ENCODE measurements around the gene RPTOR.

Gene RPTOR

GRCh38 chr17:80931421-80932265 is 387.0 kb downstream of the RPTOR start:
- DNase-seq (ENCODE audit: low read depth in 4 of 4, low spot score in 1 of 4) = no peak

DNA sequence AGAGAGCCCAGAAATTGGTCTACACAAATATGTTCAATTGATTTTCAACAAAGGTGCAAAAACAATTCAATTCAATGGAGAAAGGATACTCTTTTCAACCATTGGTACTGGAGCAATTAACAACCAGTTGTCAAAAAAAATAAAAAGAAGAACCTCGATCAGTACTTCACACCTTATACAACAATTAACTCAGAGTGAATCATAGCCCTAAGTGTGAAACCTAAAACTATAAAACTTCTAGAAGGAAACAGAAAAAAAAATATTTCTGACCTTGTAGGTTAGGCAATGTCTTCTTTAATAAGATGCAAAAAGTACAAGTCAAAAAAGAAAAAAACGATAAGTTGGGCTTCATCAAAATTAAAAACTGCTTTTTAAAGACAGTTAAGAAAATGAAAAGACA is 390.9 kb downstream of the RPTOR start:
- DNase-seq (ENCODE audit: low read depth in 4 of 4, low spot score in 1 of 4) = no peak

DNA sequence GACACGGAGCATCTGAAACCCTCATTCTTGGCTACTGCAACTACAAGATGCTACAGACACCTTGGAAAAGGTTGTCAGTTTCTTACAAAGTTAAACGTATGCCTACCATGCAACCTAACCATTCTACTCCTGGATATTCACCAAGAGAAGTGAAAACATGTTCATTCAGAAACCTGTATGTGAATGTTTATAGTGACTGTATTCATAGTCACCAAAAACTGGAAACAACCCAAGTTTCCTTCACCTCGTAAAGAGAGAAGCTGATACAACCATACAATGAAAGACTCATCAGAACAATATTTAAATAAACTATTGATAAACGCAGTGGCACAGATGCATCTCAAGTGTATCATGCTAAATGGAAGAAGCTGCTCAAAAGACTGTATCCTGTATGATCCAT is 391.6 kb downstream of the RPTOR start:
- DNase-seq (ENCODE audit: low read depth in 4 of 4, low spot score in 1 of 4) = no peak

- no peak for DNase-seq (ENCODE audit: low read depth in 4 of 4, low spot score in 1 of 4)
Measured at GRCh38 chr17:80936723-80937122, 392.1 kb downstream of the RPTOR start.

DNA sequence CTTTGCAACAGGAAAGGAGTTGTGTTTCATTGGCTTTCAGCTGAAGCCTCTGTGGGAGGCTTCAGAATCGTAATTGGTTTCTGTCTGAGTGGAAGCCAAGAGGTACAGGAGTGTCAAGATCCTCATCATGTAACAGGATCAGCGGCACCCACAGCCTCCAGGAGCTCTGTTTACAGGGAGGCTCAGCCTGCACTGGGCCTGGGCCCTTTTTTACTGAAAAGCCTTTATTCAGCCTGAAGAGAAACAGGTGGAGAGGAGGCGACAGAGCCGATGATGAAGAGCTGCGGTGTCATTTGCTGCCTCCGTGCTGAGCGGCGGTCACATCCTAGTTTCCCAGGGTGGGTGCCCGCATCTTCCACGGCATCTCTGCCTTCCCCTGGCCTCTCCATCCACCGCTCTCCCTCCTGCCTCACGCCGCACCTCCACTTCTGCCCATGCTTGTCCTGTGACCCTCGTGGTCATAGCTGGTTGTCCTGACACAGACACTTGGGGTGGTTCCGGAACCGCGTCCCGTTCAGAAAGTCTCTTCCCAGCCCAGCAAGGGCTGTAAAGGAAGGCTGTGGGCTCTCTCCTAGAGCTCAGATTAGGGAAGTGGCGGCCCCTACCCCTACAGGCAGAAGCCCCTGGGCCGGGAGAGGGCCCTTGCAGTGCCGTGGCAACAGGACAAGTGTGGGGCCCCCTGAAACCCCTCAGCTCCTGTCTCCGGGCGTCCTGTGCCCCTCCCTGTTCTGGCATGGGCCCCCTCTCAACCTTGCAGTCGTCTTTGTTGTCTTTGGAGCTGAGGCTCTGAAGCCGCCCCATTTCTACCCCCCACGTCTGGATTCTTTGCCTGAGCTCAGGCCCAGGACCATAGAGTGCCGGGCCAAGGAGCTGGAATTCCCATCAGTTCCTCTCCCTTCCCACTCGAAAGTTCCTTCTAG is 393.1 kb downstream of the RPTOR start:
- DNase-seq (ENCODE audit: low read depth in 4 of 4, low spot score in 1 of 4) = no peak

GRCh38 chr17:80938556-80938955 is 393.9 kb downstream of the RPTOR start:
- no peak for DNase-seq (ENCODE audit: low read depth in 4 of 4, low spot score in 1 of 4)

- no peak for DNase-seq (ENCODE audit: low read depth in 4 of 4, low spot score in 1 of 4)
Measured at GRCh38 chr17:80939151-80940145, 394.8 kb downstream of the RPTOR start.

GRCh38 chr17:80940171-80941123 is 395.8 kb downstream of the RPTOR start:
- no peak for DNase-seq (ENCODE audit: low read depth in 4 of 4, low spot score in 1 of 4)

- DNase-seq (ENCODE audit: low read depth in 4 of 4, low spot score in 1 of 4) = no peak
Measured at GRCh38 chr17:80941171-80941570, 396.5 kb downstream of the RPTOR start.

DNA sequence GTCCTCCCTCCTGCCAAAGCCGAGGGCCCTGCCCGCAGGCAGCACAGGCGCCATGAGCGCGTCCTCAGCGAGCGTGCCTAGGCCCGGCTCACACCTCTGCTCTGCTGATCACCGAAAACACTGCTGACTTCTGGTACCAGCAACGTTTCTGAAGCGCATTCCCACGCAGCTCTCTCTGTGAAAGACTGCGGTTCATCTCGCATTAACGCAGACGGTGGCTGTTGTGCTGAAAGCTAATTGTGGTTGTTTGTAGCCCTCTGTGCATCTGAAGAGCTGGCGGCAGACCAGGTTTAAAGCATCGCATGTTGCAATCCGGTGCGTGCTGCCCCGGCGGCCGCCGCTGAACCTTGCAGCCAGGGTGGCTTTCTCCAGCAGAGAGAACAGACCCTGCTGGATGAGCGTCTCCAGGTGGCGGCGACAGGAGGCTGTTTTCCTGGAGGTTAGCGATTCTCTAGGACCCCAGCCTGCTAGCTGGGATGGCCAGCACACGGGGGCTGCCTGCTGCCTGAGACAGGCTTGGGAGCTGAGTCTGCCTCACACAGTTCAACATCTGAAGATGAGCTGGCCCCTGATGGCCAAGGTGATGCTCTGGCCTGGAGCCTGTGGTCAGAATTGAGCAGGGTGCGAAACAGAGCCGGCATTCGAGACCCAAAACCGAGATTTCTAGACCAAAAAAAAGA is 397.2 kb downstream of the RPTOR start:
- DNase-seq (ENCODE audit: low read depth in 4 of 4, low spot score in 1 of 4) = no peak

- DNase-seq (ENCODE audit: low read depth in 4 of 4, low spot score in 1 of 4) = no peak
Measured at GRCh38 chr17:80942423-80943345, 398.0 kb downstream of the RPTOR start.

- no peak for DNase-seq (ENCODE audit: low read depth in 4 of 4, low spot score in 1 of 4)
Measured at GRCh38 chr17:80943346-80944145, 398.9 kb downstream of the RPTOR start.

DNA sequence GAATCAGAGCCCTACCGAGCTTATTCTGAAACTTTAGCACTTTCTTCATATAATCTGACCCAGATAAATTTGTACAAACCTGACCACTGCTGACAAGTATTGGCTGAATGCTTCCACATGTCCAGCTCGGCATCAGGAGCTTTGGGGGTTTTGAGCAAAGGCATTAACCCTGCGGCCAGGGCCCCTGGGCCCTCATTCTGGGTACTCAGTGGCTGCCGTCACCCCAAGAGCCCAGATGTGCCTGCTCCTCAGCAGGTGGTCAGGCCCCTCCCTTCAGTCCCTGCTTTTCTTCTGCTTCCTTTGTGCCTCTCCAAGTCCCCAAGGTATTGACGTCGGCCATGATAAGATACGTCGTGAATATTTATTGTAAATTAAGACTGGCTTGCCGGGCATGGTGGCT is 399.7 kb downstream of the RPTOR start:
- DNase-seq (ENCODE audit: low read depth in 4 of 4, low spot score in 1 of 4) = no peak

GRCh38 chr17:80945736-80946135 is 401.1 kb downstream of the RPTOR start:
- no peak for DNase-seq (ENCODE audit: low read depth in 4 of 4, low spot score in 1 of 4)

- no peak for DNase-seq (ENCODE audit: low read depth in 4 of 4, low spot score in 1 of 4)
Measured at GRCh38 chr17:80946449-80946848, 401.8 kb downstream of the RPTOR start.

DNA sequence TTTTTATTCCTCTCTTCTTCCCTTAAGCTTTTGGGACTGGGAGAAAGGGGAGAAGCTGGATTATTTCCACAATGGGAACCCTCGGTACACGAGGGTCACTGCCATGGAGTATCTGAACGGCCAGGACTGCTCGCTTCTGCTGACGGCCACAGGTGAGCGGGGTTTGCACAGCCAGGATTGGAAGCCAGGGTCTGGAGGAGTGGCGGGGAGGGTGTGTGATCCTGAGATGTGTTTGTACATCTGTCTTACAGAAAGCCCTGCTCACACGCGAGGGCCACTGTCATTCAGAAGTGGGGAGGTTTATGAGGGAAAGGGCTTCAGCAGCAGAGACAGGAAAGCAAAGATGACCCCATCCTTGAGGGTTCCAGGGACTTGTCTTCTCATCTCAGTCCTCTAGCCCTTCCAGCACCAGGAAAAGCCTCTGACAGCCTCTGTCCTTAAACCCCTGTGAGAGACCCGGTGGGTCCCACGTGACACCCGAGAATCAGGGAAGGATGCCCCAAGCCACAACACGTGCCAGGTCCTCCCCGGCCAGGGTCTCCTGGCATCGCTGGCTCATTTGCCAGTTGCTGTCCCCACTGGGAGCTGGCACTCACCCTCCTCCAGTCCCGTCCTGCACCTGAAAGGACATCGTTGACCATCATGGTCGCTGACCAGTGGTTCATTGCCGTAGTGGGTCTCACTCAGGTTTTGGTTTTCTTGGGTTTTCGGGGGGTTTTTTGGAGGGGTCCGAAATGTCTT is 402.7 kb downstream of the RPTOR start:
- DNase-seq (ENCODE audit: low read depth in 4 of 4, low spot score in 1 of 4) = no peak

All from stimulated activated CD4-positive, alpha-beta T cell treated with anti-CD3 and anti-CD28 coated beads, Interleukin-1b, Interleukin-23, amount 100 ng/mL, for 24 hours (primary cell).